ENCODE measurements around the gene C1QL4. TPM values are rescaled to one million over a fixed set of nuclear protein-coding genes. Genes with fewer than 3 reads are reported as not detected.
A peak's percentile ranks its signal among the peaks of the same experiment; 100 is the strongest.

C1QL4 gene
- total and polyA plus RNA-seq, 7 donors: 0.03 TPM; not detected in 6

- no peak for TF ChIP-seq EP300 (IDR thresholded peaks at IDR 0.05)
- no peak for TF ChIP-seq POLR2A (IDR thresholded peaks at IDR 0.05)
- TF ChIP-seq, protein P1, sequence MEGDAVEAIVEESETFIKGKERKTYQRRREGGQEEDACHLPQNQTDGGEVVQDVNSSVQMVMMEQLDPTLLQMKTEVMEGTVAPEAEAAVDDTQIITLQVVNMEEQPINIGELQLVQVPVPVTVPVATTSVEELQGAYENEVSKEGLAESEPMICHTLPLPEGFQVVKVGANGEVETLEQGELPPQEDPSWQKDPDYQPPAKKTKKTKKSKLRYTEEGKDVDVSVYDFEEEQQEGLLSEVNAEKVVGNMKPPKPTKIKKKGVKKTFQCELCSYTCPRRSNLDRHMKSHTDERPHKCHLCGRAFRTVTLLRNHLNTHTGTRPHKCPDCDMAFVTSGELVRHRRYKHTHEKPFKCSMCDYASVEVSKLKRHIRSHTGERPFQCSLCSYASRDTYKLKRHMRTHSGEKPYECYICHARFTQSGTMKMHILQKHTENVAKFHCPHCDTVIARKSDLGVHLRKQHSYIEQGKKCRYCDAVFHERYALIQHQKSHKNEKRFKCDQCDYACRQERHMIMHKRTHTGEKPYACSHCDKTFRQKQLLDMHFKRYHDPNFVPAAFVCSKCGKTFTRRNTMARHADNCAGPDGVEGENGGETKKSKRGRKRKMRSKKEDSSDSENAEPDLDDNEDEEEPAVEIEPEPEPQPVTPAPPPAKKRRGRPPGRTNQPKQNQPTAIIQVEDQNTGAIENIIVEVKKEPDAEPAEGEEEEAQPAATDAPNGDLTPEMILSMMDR (IDR thresholded peaks at IDR 0.05): peak in 3 of 4 experiments; percentile 23 to 40 (median 29)
- 47 to 53% methylated on average over 6 of the region's 6 CpGs for WGBS, 2 donors
- H3K4me3 ChIP-seq: no peak overlapping the region
- H3K9me3 ChIP-seq: no peaks in the 10 kb centered on the region
- DNase-seq: no peak
- no peaks in the 10 kb centered on the region for H3K27me3 ChIP-seq
- peaks cover 0 to 31% (median 20%) of the 10 kb centered on the region in 4 donors for H3K4me1 ChIP-seq
- intact Hi-C loops (cut with DNase I): loop anchor here (5.0 kb wide), 2 partner anchors 123 to 213 kb away; no protein-coding TSS in a partner anchor
- no peaks in the 10 kb centered on the region for H3K36me3 ChIP-seq
- peak overlapping the region in 3 of 4 donors; percentile 27 to 99 (median 50) for H3K27ac ChIP-seq
Observed at GRCh38 chr12:49369411-49370145, 32.6 kb upstream of the C1QL4 start.

DNA sequence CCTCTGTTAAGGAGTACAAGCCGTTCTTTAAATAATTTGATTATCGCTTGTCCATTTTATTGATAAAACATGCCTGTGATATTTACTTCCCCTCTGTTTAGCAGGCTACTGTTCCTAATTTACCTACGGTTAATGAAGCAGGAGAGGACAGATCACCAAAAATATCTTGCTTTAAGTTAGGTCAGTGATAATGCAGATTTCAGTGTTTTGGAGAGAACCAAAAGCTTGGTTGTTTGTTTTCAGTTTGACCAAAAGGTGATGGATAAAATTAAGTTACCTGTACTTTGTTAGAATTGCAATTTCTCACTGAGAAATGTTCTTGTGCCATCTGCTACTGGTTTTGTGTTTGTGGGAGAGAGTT, 31.2 kb upstream of the C1QL4 start:
- H3K9me3 ChIP-seq: no peaks in the 10 kb centered on the region

DNA sequence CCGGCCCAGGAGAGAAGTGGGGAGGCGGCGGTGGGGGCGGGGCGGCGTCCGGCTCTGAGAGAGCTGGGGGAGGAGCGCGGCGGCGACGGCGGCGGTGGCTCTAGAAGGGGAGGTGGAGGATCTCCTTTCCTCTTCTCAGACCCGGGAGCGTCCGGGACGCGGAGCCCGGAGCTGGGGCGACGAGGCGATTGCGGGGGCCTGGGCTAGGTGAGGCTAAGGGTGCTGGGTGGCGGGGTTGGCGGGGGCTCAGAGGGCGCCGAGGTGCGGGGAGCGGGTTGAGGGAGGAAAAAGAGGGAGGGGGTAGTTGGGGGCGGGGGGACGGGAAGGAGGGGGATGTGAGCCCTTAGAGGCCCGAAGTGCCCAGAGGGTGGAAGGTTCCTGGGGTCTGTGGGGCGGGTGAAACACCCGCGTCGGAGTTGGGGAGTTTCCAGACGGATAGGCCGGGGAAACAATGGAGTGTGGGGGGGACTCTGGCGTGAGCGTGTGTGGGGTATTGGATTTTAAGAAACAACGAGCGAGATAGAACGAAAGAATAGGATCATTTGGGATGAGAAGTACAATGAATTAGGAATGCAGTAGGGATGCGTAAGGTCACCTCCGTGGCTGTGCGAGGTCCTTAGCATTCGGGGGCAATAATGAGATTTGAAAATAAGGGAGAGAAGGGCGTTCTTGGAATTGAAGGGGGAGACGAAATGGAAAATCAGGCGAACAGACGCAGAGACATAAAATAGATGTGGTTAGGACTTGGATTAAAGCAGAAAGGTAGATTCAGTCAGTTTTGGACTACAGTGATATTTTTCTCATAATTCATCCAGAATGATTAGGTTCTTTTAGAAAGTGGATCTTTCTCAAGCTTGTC, 30.6 kb upstream of the C1QL4 start, which contains the start of gene SPATS2:
TSS of gene SPATS2 (plus strand) at position 82 of the 859 bp plus-strand sequence. CDS start 93,551 bp downstream, outside the sequence.
- Histone ChIP-seq H3K36me3 (no peaks in the 10 kb centered on the region), H3K4me3 (peak within 1 kb of the TSS; percentile 81 to 93 (median 86)), H3K4me1 (peaks cover 0 to 31% (median 20%) of the 10 kb centered on the region in 4 donors), H3K27me3 (no peaks in the 10 kb centered on the region), H3K27ac (peak within 1 kb of the TSS; percentile 98 to 99 (median 99)), H3K9me3 (no peaks in the 10 kb centered on the region)
- 1 to 2% methylated on average over 52 of the region's 52 CpGs for WGBS, 2 donors
- TF ChIP-seq POLR2A (IDR thresholded peaks at IDR 0.05) (peak; percentile 43 to 61), EP300 (IDR thresholded peaks at IDR 0.05) (no peak)
- intact Hi-C loops (cut with DNase I): loop anchor here (5.0 kb wide), 2 partner anchors 125 to 215 kb away; no protein-coding TSS in a partner anchor
- peak; percentile 97 for DNase-seq

More for the DNA sequence above, 31.2 kb upstream of the C1QL4 start:
- Histone ChIP-seq H3K4me3 (peak overlapping the region; percentile 81 to 93 (median 86)), H3K27ac (peak overlapping the region; percentile 98 to 99 (median 99)), H3K36me3 (no peaks in the 10 kb centered on the region), H3K4me1 (peaks cover 0 to 31% (median 20%) of the 10 kb centered on the region in 4 donors), H3K27me3 (no peaks in the 10 kb centered on the region)
- no peak for DNase-seq
- intact Hi-C loops (cut with DNase I): loop anchor here (5.0 kb wide), 2 partner anchors 124 to 214 kb away; no protein-coding TSS in a partner anchor
- 17 to 39% methylated on average over 3 of the region's 3 CpGs for WGBS, 2 donors
- no peak for TF ChIP-seq POLR2AphosphoS5 (IDR thresholded peaks at IDR 0.05)

GRCh38 chr12:49366652-49367380, 29.8 kb upstream of the C1QL4 start:
- TF ChIP-seq POLR2A (IDR thresholded peaks at IDR 0.05) (no peak), POLR2AphosphoS5 (IDR thresholded peaks at IDR 0.05) (peak; percentile 45 to 75 (median 61)), EP300 (IDR thresholded peaks at IDR 0.05) (no peak)
- TF ChIP-seq, protein P1 (IDR thresholded peaks at IDR 0.05): peak in 3 of 4 experiments; percentile 25 to 40 (median 35)
- Histone ChIP-seq H3K9me3 (no peaks in the 10 kb centered on the region), H3K4me3 (peak overlapping the region; percentile 81 to 93 (median 86)), H3K27me3 (no peaks in the 10 kb centered on the region), H3K27ac (peak overlapping the region; percentile 98 to 99 (median 99)), H3K36me3 (no peaks in the 10 kb centered on the region), H3K4me1 (peaks cover 0 to 31% (median 20%) of the 10 kb centered on the region in 4 donors)
- intact Hi-C loops (cut with DNase I): loop anchor here (5.0 kb wide), 2 partner anchors 125 to 215 kb away; no protein-coding TSS in a partner anchor
- peak; percentile 91 for DNase-seq
- WGBS, 2 donors: 0% methylated on average over 97 of the region's 97 CpGs

DNA sequence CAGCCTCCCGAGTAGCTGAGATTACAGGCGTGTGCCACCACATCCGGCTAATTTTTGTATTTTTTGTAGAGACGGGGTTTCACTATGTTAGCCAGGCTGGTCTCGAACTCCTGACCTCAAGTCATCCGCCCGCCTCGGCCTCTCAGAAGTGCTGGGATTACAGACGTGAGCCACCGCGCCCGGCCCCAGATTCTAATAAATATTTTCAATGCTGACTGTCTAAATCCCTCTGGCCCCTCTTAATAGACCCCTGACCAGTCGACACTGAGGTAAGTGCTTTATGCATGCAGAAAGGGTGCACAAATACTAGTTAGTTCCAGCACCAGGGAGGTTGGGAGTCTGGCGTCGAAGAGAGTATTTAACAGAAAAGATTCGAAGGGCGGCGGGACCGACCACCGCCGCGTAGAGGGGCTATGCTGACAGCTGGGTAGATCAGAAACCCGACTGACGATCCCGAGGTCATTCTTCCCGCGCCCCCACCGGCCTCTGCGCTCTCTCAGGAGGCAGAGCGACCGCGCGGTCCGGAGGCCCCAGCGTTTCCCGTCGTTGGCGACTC, 29.2 kb upstream of the C1QL4 start:
- intact Hi-C loops (cut with DNase I): loop anchor here (5.0 kb wide), 2 partner anchors 126 to 216 kb away; no protein-coding TSS in a partner anchor
- no peak for TF ChIP-seq POLR2AphosphoS5 (IDR thresholded peaks at IDR 0.05)
- TF ChIP-seq, protein P1 (IDR thresholded peaks at IDR 0.05): no peak
- no peak for TF ChIP-seq EP300 (IDR thresholded peaks at IDR 0.05)
- no peak for TF ChIP-seq POLR2A (IDR thresholded peaks at IDR 0.05)
- H3K27me3 ChIP-seq: no peaks in the 10 kb centered on the region
- H3K9me3 ChIP-seq: no peaks in the 10 kb centered on the region
- 6 to 17% methylated on average over 38 of the region's 38 CpGs for WGBS, 2 donors
- DNase-seq: no peak
- peak overlapping the region; percentile 98 to 99 (median 99) for H3K27ac ChIP-seq
- peaks cover 0 to 31% (median 20%) of the 10 kb centered on the region in 4 donors for H3K4me1 ChIP-seq
- H3K36me3 ChIP-seq: no peaks in the 10 kb centered on the region
- H3K4me3 ChIP-seq: peak overlapping the region; percentile 81 to 93 (median 86)
